ENCODE results near the gene DEPP1. TPM values are rescaled to one million over a fixed set of nuclear protein-coding genes. Genes with fewer than 3 reads are reported as not detected.

DEPP1 gene
- total and polyA plus RNA-seq, 2 of the 13 experiments (the other 11 are each of a cell fraction or from before 2014, with no cell fraction given), result 14.8 to 270 TPM

- TF ChIP-seq, protein P1, sequence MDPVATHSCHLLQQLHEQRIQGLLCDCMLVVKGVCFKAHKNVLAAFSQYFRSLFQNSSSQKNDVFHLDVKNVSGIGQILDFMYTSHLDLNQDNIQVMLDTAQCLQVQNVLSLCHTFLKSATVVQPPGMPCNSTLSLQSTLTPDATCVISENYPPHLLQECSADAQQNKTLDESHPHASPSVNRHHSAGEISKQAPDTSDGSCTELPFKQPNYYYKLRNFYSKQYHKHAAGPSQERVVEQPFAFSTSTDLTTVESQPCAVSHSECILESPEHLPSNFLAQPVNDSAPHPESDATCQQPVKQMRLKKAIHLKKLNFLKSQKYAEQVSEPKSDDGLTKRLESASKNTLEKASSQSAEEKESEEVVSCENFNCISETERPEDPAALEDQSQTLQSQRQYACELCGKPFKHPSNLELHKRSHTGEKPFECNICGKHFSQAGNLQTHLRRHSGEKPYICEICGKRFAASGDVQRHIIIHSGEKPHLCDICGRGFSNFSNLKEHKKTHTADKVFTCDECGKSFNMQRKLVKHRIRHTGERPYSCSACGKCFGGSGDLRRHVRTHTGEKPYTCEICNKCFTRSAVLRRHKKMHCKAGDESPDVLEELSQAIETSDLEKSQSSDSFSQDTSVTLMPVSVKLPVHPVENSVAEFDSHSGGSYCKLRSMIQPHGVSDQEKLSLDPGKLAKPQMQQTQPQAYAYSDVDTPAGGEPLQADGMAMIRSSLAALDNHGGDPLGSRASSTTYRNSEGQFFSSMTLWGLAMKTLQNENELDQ (CRISPR knock-in tag; IDR thresholded peaks at IDR 0.05; ENCODE audit: borderline replicate concordance), result no peak
- TF ChIP-seq, protein P2, sequence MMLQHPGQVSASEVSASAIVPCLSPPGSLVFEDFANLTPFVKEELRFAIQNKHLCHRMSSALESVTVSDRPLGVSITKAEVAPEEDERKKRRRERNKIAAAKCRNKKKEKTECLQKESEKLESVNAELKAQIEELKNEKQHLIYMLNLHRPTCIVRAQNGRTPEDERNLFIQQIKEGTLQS (CRISPR knock-in tag; IDR thresholded peaks at IDR 0.05), result peak; percentile 58
- TF ChIP-seq ERF (CRISPR knock-in tag; IDR thresholded peaks at IDR 0.05) (peak; percentile 87), THYN1 (CRISPR knock-in tag; IDR thresholded peaks at IDR 0.05; ENCODE audit: borderline replicate concordance, low read depth) (no peak), ZNF20 (CRISPR knock-in tag; IDR thresholded peaks at IDR 0.05) (no peak), ZNF660 (CRISPR knock-in tag; IDR thresholded peaks at IDR 0.05; ENCODE audit: borderline replicate concordance, low read depth) (no peak), ZNF841 (CRISPR knock-in tag; IDR thresholded peaks at IDR 0.05; ENCODE audit: borderline replicate concordance) (no peak), MXD4 (CRISPR knock-in tag; IDR thresholded peaks at IDR 0.05) (peak; percentile 56; the same call in 1 of the 2 replicates), NFRKB (IDR thresholded peaks at IDR 0.05) (no peak), ZFY (CRISPR knock-in tag; IDR thresholded peaks at IDR 0.05) (peak; percentile 67), KDM1A (CRISPR knock-in tag; IDR thresholded peaks at IDR 0.05) (no peak), FOXM1 (CRISPR knock-in tag; IDR thresholded peaks at IDR 0.05) (no peak), GPBP1L1 (CRISPR knock-in tag; IDR thresholded peaks at IDR 0.05) (no peak), HDAC1 (CRISPR knock-in tag; IDR thresholded peaks at IDR 0.05) (no peak; the same call in 1 of the 2 replicates), ZNF24 (IDR thresholded peaks at IDR 0.05) (no peak), ZNF567 (CRISPR knock-in tag; IDR thresholded peaks at IDR 0.05; ENCODE audit: borderline replicate concordance) (no peak), KLF12 (CRISPR knock-in tag; IDR thresholded peaks at IDR 0.05; ENCODE audit: borderline replicate concordance) (no peak), NFKBIZ (CRISPR knock-in tag; IDR thresholded peaks at IDR 0.05) (peak; percentile 83; the same call in 1 of the 2 replicates), CEBPB (IDR thresholded peaks at IDR 0.05; ENCODE audit: borderline replicate concordance, low read depth, low read length) (peak; percentile 83; the same call in 1 of the 2 replicates), ZNF34 (CRISPR knock-in tag; IDR thresholded peaks at IDR 0.05; ENCODE audit: borderline replicate concordance) (no peak), KLF16 (CRISPR knock-in tag; IDR thresholded peaks at IDR 0.05) (peak in 1 of 2 experiments; percentile 89; a peak in 2 of 4 replicates), GATAD2A (CRISPR knock-in tag; IDR thresholded peaks at IDR 0.05) (peak; percentile 90), ZNF839 (CRISPR knock-in tag; IDR thresholded peaks at IDR 0.05; ENCODE audit: borderline replicate concordance) (no peak), SRSF4 (IDR thresholded peaks at IDR 0.05; ENCODE audit: low read depth, low read length, poor library complexity, severe bottlenecking) (no peak), ZNF232 (CRISPR knock-in tag; IDR thresholded peaks at IDR 0.05; ENCODE audit: borderline replicate concordance) (peak; percentile 85; the same call in 1 of the 2 replicates)
- TF ChIP-seq, protein P3, sequence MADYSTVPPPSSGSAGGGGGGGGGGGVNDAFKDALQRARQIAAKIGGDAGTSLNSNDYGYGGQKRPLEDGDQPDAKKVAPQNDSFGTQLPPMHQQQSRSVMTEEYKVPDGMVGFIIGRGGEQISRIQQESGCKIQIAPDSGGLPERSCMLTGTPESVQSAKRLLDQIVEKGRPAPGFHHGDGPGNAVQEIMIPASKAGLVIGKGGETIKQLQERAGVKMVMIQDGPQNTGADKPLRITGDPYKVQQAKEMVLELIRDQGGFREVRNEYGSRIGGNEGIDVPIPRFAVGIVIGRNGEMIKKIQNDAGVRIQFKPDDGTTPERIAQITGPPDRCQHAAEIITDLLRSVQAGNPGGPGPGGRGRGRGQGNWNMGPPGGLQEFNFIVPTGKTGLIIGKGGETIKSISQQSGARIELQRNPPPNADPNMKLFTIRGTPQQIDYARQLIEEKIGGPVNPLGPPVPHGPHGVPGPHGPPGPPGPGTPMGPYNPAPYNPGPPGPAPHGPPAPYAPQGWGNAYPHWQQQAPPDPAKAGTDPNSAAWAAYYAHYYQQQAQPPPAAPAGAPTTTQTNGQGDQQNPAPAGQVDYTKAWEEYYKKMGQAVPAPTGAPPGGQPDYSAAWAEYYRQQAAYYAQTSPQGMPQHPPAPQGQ (CRISPR knock-in tag; IDR thresholded peaks at IDR 0.05; ENCODE audit: borderline replicate concordance), result no peak
Observed at GRCh38 chr10:44995914-44996669, 17.5 kb upstream of the DEPP1 start (continued).
